Thyroid gland (tissue), 4 donors: ENCODE data around the gene NMT1. TPM values are rescaled to one million over a fixed set of nuclear protein-coding genes. Genes with fewer than 3 reads are reported as not detected.

Experiments
- DNase-seq, 2 donors: peaks; one replicate each; pipeline ENCODE4 v3.0.0-alpha.2; 2019
- H3K27ac ChIP-seq, 3 donors: fragments of 200-600 bp; sonication (generic); 1 replicate in 2 of 3; 2 replicates in 1 of 3; pipeline ENCODE4 v1.5.1; 2016 to 2019; ENCODE audit warnings: mild to moderate bottlenecking in 1 of 3, moderate library complexity in 1 of 3
- H3K27me3 ChIP-seq: fragments of 200-600 bp; sonication (generic); one replicate; pipeline ENCODE4 v1.5.1; 2019
- H3K36me3 ChIP-seq, 2 donors: fragments of 200-600 bp; sonication (generic); one replicate each; pipeline ENCODE4 v1.5.1; 2016 to 2019
- H3K4me1 ChIP-seq, 2 donors: fragments of 200-600 bp; sonication (generic); one replicate each; pipeline ENCODE4 v1.5.1; 2017 to 2019
- H3K4me3 ChIP-seq, 3 donors: fragments of 200-600 bp; sonication (generic); replicated peaks in 1 of 3; 1 replicate in 2 of 3; 2 replicates in 1 of 3; pipeline ENCODE4 v1.5.1; 2016; ENCODE audit warnings: mild to moderate bottlenecking in 1 of 3
- H3K9me3 ChIP-seq: fragments of 200-600 bp; sonication (generic); one replicate; pipeline ENCODE4 v1.5.1; 2017
- POLR2A ChIP-seq, 2 donors: fragments of 450-650 bp; IDR thresholded peaks; one replicate each; pipeline ENCODE4 v1.6.1; 2017; ENCODE audit warnings: antibody characterized with exemption in 2 of 2, mild to moderate bottlenecking in 2 of 2, moderate library complexity in 1 of 2
- WGBS, 2 donors: methylation state at CpG; one replicate each; pipeline ENCODE4 v1.1.5; 2017; 5-methylcytosine and 5-hydroxymethylcytosine counted together
- intact Hi-C: fragments of 100-400 bp; cut with DNase I; formaldehyde crosslinking; loops from one replicate; pipeline ENCODE4 v1.15.1; 2023
- total RNA-seq, 4 donors: library from RNA; depleted of rRNA; stranded (reverse); fragments of >200 nt; gene quantifications; one replicate each; pipeline ENCODE4 v1.2.3, GENCODE V29; 2016
- TF ChIP-seq, protein P1 (sequence below), 6 experiments: fragments of 200-600 bp in 3 of 6; fragments of 450-650 bp in 3 of 6; sonication (generic) in 3 of 6; IDR thresholded peaks; one replicate each; pipeline ENCODE4 v1.5.1; 2016 to 2019; ENCODE audit warnings: antibody characterized with exemption in 6 of 6, mild to moderate bottlenecking in 2 of 6, inconsistent platforms in 1 of 6, moderate library complexity in 1 of 6

Gene NMT1
- total RNA-seq, 4 donors from 2014 or later, result 71.7 to 98.9 (median 85.2) TPM

DNA sequence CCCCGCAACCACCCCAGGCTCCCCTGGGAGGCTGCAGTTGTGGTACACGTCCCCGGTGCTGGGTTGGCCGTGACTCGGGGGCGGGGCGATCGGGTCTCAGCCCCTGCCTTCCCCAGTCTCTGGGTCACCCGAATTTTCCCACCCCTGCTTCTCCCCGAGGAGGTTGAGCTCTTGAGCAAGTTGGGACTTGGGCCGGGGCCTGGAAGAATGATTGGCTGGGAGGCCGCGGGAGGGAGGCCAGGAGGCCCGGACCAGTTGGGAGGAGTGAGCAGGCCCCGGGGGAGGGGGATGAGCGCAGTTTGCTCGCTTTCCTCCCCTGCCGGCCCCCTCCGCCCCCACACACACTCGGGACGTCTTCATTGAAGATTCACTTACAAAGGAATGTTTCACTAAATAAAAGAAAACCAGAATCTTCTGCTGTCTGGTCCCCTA lies 82.7 kb downstream of the NMT1 start:
- intact Hi-C loops, result loop anchor here (10.0 kb wide), 1 partner anchor 241 kb away; no protein-coding TSS in a partner anchor
- H3K36me3 ChIP-seq, result no peaks in the 10 kb centered on the region
- peaks cover 6 to 29% of the 10 kb centered on the region in 2 donors for H3K4me1 ChIP-seq
- peak overlapping the region; percentile 79 to 88 (median 86) for H3K27ac ChIP-seq
- peak overlapping the region in 2 of 3 donors; percentile 27 to 37 for H3K4me3 ChIP-seq
- H3K9me3 ChIP-seq, result no peaks in the 10 kb centered on the region
- H3K27me3 ChIP-seq, result no peaks in the 10 kb centered on the region
- WGBS, 2 donors, result 23 to 24% methylated on average over 4 to 18 of the region's 21 CpGs
- DNase-seq, result peak; percentile 51 to 52
- no peak for TF ChIP-seq POLR2A (IDR thresholded peaks at IDR 0.05)
- TF ChIP-seq, protein P1, sequence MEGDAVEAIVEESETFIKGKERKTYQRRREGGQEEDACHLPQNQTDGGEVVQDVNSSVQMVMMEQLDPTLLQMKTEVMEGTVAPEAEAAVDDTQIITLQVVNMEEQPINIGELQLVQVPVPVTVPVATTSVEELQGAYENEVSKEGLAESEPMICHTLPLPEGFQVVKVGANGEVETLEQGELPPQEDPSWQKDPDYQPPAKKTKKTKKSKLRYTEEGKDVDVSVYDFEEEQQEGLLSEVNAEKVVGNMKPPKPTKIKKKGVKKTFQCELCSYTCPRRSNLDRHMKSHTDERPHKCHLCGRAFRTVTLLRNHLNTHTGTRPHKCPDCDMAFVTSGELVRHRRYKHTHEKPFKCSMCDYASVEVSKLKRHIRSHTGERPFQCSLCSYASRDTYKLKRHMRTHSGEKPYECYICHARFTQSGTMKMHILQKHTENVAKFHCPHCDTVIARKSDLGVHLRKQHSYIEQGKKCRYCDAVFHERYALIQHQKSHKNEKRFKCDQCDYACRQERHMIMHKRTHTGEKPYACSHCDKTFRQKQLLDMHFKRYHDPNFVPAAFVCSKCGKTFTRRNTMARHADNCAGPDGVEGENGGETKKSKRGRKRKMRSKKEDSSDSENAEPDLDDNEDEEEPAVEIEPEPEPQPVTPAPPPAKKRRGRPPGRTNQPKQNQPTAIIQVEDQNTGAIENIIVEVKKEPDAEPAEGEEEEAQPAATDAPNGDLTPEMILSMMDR (IDR thresholded peaks at IDR 0.05), result peak in 1 of 6 experiments; percentile 3

DNA sequence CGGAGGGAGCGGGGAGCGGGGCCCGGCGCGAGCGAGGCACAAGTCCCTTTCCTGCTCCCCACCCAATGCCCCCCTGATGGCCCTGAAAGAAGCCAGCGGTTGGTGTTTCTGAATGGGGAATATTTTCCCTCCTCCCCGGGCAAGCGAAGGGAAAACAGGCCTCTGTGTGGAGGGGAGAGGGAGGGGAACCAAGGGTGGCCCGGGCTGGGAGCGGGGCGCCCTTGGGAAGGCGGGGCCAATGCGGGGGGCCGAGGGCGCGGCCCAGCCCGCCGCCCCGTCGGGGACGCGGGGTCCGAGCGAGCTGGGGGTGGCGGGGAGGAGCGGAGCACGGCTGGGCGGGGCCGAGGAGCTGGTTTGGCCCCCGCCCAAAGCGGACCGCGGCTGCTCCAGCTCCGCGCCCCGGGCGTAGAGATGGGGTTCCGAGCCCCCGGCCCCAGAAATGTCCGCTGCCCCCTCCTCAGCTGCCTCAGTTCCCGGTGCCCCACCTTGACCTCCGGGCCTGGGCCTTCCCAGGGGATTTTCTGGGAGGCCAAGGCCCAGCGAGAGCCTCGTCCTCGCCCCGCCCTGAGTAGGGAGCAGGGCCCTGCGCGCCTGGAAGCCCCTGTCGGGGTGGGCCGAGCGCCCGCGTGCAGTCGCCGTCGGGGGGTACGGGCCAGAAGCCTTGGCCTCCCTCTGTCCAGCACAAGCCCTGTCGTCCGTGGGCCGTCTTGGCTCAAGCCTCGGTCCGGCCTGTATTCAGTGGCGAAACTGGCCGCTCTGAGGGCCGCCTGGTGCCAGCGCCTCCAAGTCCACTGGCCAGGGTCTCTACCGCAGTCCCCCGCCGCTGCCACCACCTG lies 83.3 kb downstream of the NMT1 start:
- intact Hi-C loops, result loop anchor here (10.0 kb wide), 1 partner anchor 240 kb away; no protein-coding TSS in a partner anchor
- peak overlapping the region; percentile 79 to 88 (median 86) for H3K27ac ChIP-seq
- no peak for TF ChIP-seq POLR2A (IDR thresholded peaks at IDR 0.05)
- TF ChIP-seq, protein P1 (IDR thresholded peaks at IDR 0.05), result no peak
- no peaks in the 10 kb centered on the region for H3K9me3 ChIP-seq
- WGBS, 2 donors, result 27 to 37% methylated on average over 11 to 14 of the region's 71 CpGs
- no peaks in the 10 kb centered on the region for H3K27me3 ChIP-seq
- H3K36me3 ChIP-seq, result no peaks in the 10 kb centered on the region
- peaks cover 6 to 29% of the 10 kb centered on the region in 2 donors for H3K4me1 ChIP-seq
- H3K4me3 ChIP-seq, result peak overlapping the region in 2 of 3 donors; percentile 27 to 37
- DNase-seq, result peak; percentile 29 to 34

DNA sequence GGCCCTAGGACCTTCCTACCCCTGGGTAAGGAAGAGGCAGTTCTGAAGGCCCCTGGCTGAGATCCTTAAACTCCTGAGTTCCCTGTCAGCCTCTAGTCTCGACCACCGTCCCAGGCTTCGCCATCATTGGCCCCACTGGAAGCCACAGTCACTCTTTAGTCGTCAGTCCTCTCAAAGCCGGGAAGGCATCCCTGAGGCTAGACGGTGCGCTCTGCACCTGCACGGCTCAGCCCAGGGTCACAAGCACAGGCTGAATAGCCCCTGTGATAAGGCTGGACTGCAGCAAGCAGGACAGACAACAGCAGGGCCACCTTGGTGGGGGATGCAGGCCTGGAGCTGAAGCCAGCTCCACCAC lies 83.9 kb downstream of the NMT1 start:
- H3K27me3 ChIP-seq, result no peaks in the 10 kb centered on the region
- TF ChIP-seq POLR2A (IDR thresholded peaks at IDR 0.05), result no peak
- TF ChIP-seq, protein P1 (IDR thresholded peaks at IDR 0.05), result no peak
- DNase-seq, result no peak
- peaks cover 6 to 29% of the 10 kb centered on the region in 2 donors for H3K4me1 ChIP-seq
- no peaks in the 10 kb centered on the region for H3K9me3 ChIP-seq
- no peaks in the 10 kb centered on the region for H3K36me3 ChIP-seq
- intact Hi-C loops, result loop anchor here (10.0 kb wide), 1 partner anchor 240 kb away; no protein-coding TSS in a partner anchor
- WGBS, 2 donors, result 76 to 83% methylated on average over 8 of the region's 8 CpGs
- H3K4me3 ChIP-seq, result peak overlapping the region in 1 of 3 donors; percentile 37
- peak overlapping the region; percentile 79 to 88 (median 86) for H3K27ac ChIP-seq

DNA sequence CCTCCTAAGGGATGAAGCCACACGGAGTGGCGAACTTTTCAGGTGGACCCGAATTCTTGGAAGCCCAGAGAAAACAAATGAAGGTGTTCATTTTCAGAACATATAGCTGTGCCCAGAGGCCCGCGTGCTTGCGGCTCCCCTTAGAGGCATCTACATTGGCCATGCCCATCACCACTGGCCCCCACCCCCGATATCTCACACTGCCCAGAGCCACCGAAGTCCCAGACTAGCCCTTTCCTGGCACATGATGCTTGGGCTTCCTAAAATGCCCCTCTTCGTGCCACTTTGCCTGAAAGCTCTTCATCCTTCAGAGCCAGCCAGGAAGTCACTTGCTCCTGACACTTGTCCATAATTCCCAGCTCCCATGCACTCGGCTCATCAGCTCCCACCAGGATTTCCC lies 85.0 kb downstream of the NMT1 start:
- Histone ChIP-seq H3K27me3 (no peaks in the 10 kb centered on the region), H3K36me3 (no peaks in the 10 kb centered on the region), H3K4me3 (no peak overlapping the region), H3K4me1 (peaks cover 9 to 35% of the 10 kb centered on the region in 2 donors), H3K27ac (peak overlapping the region in 2 of 3 donors; percentile 98 to 99), H3K9me3 (no peaks in the 10 kb centered on the region)
- intact Hi-C loops, result loop anchor here (10.0 kb wide), 1 partner anchor 239 kb away; no protein-coding TSS in a partner anchor
- 89 to 93% methylated on average over 10 of the region's 10 CpGs for WGBS, 2 donors
- TF ChIP-seq POLR2A (IDR thresholded peaks at IDR 0.05), result no peak
- TF ChIP-seq, protein P1 (IDR thresholded peaks at IDR 0.05), result no peak
- no peak for DNase-seq

DNA sequence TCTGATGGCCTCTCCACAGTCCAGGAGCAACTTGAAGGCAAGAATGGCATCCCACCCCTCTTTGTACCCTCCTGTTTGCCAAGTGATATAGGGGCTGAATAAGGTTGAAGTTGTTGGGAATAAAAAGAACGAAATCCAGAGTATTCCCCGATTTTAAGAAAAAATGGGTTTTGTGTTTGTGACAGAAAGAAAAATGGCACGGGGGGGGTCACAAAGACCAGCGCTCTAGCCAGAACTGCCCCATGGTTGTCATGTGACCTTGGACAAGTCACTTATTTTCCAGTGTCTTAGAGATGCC lies 85.4 kb downstream of the NMT1 start:
- no peaks in the 10 kb centered on the region for H3K9me3 ChIP-seq
- H3K4me3 ChIP-seq, result peak overlapping the region in 1 of 3 donors; percentile 71
- 85 to 88% methylated on average over 4 of the region's 4 CpGs for WGBS, 2 donors
- no peak for DNase-seq
- intact Hi-C loops, result loop anchor here (10.0 kb wide), 1 partner anchor 238 kb away; no protein-coding TSS in a partner anchor
- peaks cover 13 to 38% of the 10 kb centered on the region in 2 donors for H3K4me1 ChIP-seq
- H3K27ac ChIP-seq, result peak overlapping the region in 2 of 3 donors; percentile 98 to 99
- H3K36me3 ChIP-seq, result no peaks in the 10 kb centered on the region
- TF ChIP-seq, protein P1 (IDR thresholded peaks at IDR 0.05), result no peak
- no peak for TF ChIP-seq POLR2A (IDR thresholded peaks at IDR 0.05)
- H3K27me3 ChIP-seq, result no peaks in the 10 kb centered on the region
